RWPE2 (cell line): Measurements from ENCODE around the gene ADGRG2.

Source experiments
- ATAC-seq: fragments of 200-7000 bp; cut with Tn5 transposase; 3 replicates; pipeline ENCODE4 v1.9.1; 2021; ENCODE audit warnings: low read depth
- DNase-seq: peaks from one replicate; pipeline ENCODE4 v3.0.0-alpha.2; 2020; ENCODE audit warnings: low spot score
- H3K27ac ChIP-seq: fragments of 450-650 bp; 2 replicates; pipeline ENCODE4 v1.5.1; 2017; ENCODE audit warnings: mild to moderate bottlenecking; ENCODE audit not compliant: poor library complexity, severe bottlenecking
- H3K27me3 ChIP-seq: fragments of 250-450 bp; sonication (Bioruptor Pico); 2 replicates; pipeline ENCODE4 v1.5.1; 2021; ENCODE audit warnings: mild to moderate bottlenecking, moderate library complexity; ENCODE audit not compliant: insufficient read depth, poor library complexity, severe bottlenecking
- H3K36me3 ChIP-seq: fragments of 250-450 bp; sonication (Bioruptor Pico); 2 replicates; pipeline ENCODE4 v1.5.1; 2020; ENCODE audit warnings: low read depth, mild to moderate bottlenecking, moderate library complexity
- H3K4me1 ChIP-seq: fragments of 250-450 bp; sonication (Bioruptor Pico); 2 replicates; pipeline ENCODE4 v1.5.1; 2021; ENCODE audit warnings: mild to moderate bottlenecking, moderate library complexity; ENCODE audit not compliant: insufficient read depth, poor library complexity, severe bottlenecking
- H3K4me3 ChIP-seq: fragments of 250-450 bp; sonication (Bioruptor Pico); 2 replicates; pipeline ENCODE4 v1.5.1; 2021; ENCODE audit warnings: mild to moderate bottlenecking, moderate library complexity; ENCODE audit not compliant: severe bottlenecking
- H3K9me3 ChIP-seq: fragments of 250-450 bp; sonication (Bioruptor Pico); 2 replicates; pipeline ENCODE4 v1.5.1; 2021; ENCODE audit warnings: mild to moderate bottlenecking, moderate library complexity; ENCODE audit not compliant: severe bottlenecking
- CTCF ChIP-seq: fragments of 450-650 bp; IDR thresholded peaks from one replicate; pipeline ENCODE4 v1.5.1; 2017; ENCODE audit warnings: mild to moderate bottlenecking, moderate library complexity; ENCODE audit not compliant: poor library complexity, severe bottlenecking

ADGRG2 gene, protein sequence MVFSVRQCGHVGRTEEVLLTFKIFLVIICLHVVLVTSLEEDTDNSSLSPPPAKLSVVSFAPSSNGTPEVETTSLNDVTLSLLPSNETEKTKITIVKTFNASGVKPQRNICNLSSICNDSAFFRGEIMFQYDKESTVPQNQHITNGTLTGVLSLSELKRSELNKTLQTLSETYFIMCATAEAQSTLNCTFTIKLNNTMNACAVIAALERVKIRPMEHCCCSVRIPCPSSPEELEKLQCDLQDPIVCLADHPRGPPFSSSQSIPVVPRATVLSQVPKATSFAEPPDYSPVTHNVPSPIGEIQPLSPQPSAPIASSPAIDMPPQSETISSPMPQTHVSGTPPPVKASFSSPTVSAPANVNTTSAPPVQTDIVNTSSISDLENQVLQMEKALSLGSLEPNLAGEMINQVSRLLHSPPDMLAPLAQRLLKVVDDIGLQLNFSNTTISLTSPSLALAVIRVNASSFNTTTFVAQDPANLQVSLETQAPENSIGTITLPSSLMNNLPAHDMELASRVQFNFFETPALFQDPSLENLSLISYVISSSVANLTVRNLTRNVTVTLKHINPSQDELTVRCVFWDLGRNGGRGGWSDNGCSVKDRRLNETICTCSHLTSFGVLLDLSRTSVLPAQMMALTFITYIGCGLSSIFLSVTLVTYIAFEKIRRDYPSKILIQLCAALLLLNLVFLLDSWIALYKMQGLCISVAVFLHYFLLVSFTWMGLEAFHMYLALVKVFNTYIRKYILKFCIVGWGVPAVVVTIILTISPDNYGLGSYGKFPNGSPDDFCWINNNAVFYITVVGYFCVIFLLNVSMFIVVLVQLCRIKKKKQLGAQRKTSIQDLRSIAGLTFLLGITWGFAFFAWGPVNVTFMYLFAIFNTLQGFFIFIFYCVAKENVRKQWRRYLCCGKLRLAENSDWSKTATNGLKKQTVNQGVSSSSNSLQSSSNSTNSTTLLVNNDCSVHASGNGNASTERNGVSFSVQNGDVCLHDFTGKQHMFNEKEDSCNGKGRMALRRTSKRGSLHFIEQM

DNA sequence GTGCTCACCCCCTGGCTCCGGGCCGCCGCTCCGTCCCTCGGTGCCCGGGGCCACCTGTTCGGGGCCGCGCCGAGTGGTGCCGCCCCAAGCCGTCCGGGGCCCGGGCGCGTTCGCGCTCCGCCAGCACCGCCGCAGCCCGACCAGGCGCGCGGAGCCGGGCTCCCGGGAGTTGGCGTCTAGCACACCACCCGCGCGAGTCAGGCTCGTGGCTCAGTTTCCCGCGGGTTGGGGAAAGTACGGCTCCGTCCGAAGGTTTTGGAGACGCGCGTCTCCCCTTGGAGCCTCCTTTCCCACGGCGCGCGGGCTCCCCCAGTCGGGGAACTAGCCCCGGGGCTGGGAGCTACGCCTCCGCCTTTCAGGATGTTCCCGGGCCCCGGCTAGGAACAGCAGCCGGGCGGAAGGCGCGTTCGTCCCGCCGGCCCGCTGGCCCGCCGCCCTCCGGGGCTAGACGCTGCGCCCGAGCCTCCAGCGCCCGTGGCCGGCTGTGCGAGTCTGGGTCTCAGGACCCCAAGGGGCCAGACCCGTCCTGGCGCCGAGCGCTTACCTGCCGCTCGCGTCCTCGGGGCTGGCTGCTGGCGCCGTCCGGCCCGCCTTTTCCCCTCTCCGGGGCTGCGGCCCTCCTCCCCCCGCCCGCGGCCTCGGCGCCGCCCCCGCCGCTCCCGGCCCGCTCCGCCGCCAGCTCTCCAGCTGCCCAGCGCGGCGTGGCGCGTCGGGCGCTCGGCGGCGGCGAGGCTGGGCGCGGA lies at the start of gene ADGRG2:
Gene ADGRG2, minus strand, starts transcription at position 571 of the 743 bp plus-strand sequence. CDS start 53,634 bp downstream, outside the sequence.
- peaks cover 13% of the 10 kb centered on the region for H3K27me3 ChIP-seq
- peak; percentile 33 for TF ChIP-seq CTCF
- DNase-seq (peak; percentile 33), ATAC-seq (peak; percentile 71)
- H3K36me3 ChIP-seq = no peaks in the 10 kb centered on the region
- no peaks in the 10 kb centered on the region for H3K4me1 ChIP-seq
- H3K27ac ChIP-seq = no peak within 1 kb of the TSS
- no peaks in the 10 kb centered on the region for H3K9me3 ChIP-seq
- peak within 1 kb of the TSS; percentile 44 for H3K4me3 ChIP-seq

DNA sequence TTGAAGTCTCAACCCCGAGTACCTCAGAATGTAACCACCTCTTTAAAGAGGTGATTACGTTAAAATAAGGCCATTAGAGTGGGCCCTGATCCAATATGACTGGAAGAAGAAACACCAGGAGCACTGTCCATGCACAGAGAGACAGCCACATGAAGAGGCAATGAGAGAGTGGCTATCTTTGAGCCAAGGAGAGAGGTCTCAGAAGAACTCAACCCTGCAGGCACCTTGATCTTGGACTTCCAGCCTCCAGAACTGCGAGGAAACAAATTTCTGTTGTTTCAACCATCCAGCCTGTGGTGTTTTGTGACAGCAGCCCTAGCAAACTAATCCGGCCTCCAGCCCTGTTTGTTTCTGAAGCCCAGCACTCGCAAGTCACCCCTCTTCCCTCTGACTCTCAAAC lies 46.3 kb upstream of the ADGRG2 start:
- DNase-seq (no peak), ATAC-seq (no peak)
- Histone ChIP-seq H3K9me3 (no peaks in the 10 kb centered on the region), H3K4me1 (no peaks in the 10 kb centered on the region), H3K36me3 (no peaks in the 10 kb centered on the region), H3K27ac (no peak overlapping the region), H3K27me3 (no peaks in the 10 kb centered on the region), H3K4me3 (no peak overlapping the region)
- TF ChIP-seq CTCF = no peak

GRCh38 chrX:19162851-19163250 lies 40.6 kb upstream of the ADGRG2 start:
- DNase-seq (no peak), ATAC-seq (no peak)
- no peak overlapping the region for H3K27ac ChIP-seq
- H3K9me3 ChIP-seq = no peaks in the 10 kb centered on the region
- H3K4me3 ChIP-seq = no peak overlapping the region
- no peaks in the 10 kb centered on the region for H3K4me1 ChIP-seq
- no peaks in the 10 kb centered on the region for H3K36me3 ChIP-seq
- TF ChIP-seq CTCF = no peak
- H3K27me3 ChIP-seq = no peaks in the 10 kb centered on the region

DNA sequence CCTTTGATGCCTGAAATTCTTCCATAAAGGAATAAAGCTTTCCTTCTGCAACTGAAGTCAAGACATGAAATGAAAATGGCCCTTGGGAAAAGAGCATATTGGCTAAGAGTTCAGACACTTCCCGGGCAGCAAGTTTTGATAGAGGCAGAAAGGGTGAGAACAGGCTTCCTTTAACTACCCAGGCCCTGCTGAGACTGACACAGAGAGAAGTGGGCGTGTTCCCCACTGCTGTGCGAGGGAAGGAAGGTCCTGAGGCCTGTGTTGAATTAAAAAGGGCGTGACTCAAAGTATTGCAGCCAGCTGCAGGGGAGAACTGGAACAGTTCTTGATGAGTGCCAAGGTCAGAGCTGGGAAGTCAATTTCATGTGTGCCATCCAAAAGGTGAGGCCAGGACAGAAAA lies 33.9 kb upstream of the ADGRG2 start:
- Histone ChIP-seq H3K9me3 (no peaks in the 10 kb centered on the region), H3K27ac (no peak overlapping the region), H3K4me1 (no peaks in the 10 kb centered on the region), H3K27me3 (no peaks in the 10 kb centered on the region), H3K4me3 (no peak overlapping the region), H3K36me3 (no peaks in the 10 kb centered on the region)
- DNase-seq = no peak
- 0 out of 3 replicates have a peak, but pooled peaks have one; percentile 44 for ATAC-seq
- no peak for TF ChIP-seq CTCF
